Nephron (organoid): ENCODE data around the gene SLC48A1.

Source experiments
- H3K27ac Mint-ChIP-seq, 3 experiments: 2 replicates each; pipeline ENCODE4 v1.8.0; 2020; ENCODE audit warnings: mixed read lengths in 3 of 3, mild to moderate bottlenecking in 2 of 3, moderate library complexity in 1 of 3
- H3K27me3 Mint-ChIP-seq: 2 replicates; pipeline ENCODE4 v1.8.0; 2021; ENCODE audit warnings: low read depth, mild to moderate bottlenecking, moderate library complexity, mixed read lengths
- H3K36me3 Mint-ChIP-seq: 2 replicates; pipeline ENCODE4 v1.8.0; 2020; ENCODE audit warnings: low read depth, mixed read lengths
- H3K4me1 Mint-ChIP-seq: 2 replicates; pipeline ENCODE4 v1.8.0; 2020; ENCODE audit warnings: mixed read lengths
- H3K4me3 Mint-ChIP-seq, 3 experiments: 2 replicates each; pipeline ENCODE4 v1.8.0; 2020; ENCODE audit warnings: mild to moderate bottlenecking in 3 of 3, mixed read lengths in 3 of 3, moderate library complexity in 2 of 3
- H3K9me3 Mint-ChIP-seq: 2 replicates; pipeline ENCODE4 v1.8.0; 2020; ENCODE audit warnings: mixed read lengths
- TF ChIP-seq, protein P1 (sequence below), 3 experiments: fragments of 200-600 bp; sonication (generic); IDR thresholded peaks; one replicate each; pipeline ENCODE4 v1.5.0; 2021; ENCODE audit warnings: antibody characterized with exemption in 3 of 3; ENCODE audit not compliant: unreplicated experiment in 3 of 3

SLC48A1 gene

GRCh38 chr12:47791874-47792273 lies 18.8 kb downstream of the SLC48A1 start:
- Mint-ChIP-seq H3K4me1 (no peaks in the 10 kb centered on the region), H3K9me3 (no peaks in the 10 kb centered on the region), H3K4me3 (no peak overlapping the region), H3K27ac (no peak overlapping the region), H3K27me3 (no peaks in the 10 kb centered on the region), H3K36me3 (peaks cover 49% of the 10 kb centered on the region)
- TF ChIP-seq, protein P1, sequence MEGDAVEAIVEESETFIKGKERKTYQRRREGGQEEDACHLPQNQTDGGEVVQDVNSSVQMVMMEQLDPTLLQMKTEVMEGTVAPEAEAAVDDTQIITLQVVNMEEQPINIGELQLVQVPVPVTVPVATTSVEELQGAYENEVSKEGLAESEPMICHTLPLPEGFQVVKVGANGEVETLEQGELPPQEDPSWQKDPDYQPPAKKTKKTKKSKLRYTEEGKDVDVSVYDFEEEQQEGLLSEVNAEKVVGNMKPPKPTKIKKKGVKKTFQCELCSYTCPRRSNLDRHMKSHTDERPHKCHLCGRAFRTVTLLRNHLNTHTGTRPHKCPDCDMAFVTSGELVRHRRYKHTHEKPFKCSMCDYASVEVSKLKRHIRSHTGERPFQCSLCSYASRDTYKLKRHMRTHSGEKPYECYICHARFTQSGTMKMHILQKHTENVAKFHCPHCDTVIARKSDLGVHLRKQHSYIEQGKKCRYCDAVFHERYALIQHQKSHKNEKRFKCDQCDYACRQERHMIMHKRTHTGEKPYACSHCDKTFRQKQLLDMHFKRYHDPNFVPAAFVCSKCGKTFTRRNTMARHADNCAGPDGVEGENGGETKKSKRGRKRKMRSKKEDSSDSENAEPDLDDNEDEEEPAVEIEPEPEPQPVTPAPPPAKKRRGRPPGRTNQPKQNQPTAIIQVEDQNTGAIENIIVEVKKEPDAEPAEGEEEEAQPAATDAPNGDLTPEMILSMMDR (IDR thresholded peaks at IDR 0.05; ENCODE audit: unreplicated experiment in 3 of 3): no peak

- Mint-ChIP-seq H3K36me3 (peaks cover 44% of the 10 kb centered on the region), H3K27me3 (no peaks in the 10 kb centered on the region), H3K9me3 (no peaks in the 10 kb centered on the region), H3K27ac (no peak overlapping the region), H3K4me1 (no peaks in the 10 kb centered on the region), H3K4me3 (no peak overlapping the region)
- TF ChIP-seq, protein P1 (IDR thresholded peaks at IDR 0.05; ENCODE audit: unreplicated experiment in 3 of 3): no peak
These were observed 20.1 kb downstream of the SLC48A1 start for GRCh38 chr12:47793015-47793681.

GRCh38 chr12:47794679-47795078 lies 21.6 kb downstream of the SLC48A1 start:
- H3K27me3 Mint-ChIP-seq: no peaks in the 10 kb centered on the region
- H3K4me1 Mint-ChIP-seq: no peaks in the 10 kb centered on the region
- peaks cover 36% of the 10 kb centered on the region for H3K36me3 Mint-ChIP-seq
- H3K27ac Mint-ChIP-seq: no peak overlapping the region
- TF ChIP-seq, protein P1 (IDR thresholded peaks at IDR 0.05; ENCODE audit: unreplicated experiment in 3 of 3): no peak
- H3K9me3 Mint-ChIP-seq: no peaks in the 10 kb centered on the region
- no peak overlapping the region for H3K4me3 Mint-ChIP-seq

DNA sequence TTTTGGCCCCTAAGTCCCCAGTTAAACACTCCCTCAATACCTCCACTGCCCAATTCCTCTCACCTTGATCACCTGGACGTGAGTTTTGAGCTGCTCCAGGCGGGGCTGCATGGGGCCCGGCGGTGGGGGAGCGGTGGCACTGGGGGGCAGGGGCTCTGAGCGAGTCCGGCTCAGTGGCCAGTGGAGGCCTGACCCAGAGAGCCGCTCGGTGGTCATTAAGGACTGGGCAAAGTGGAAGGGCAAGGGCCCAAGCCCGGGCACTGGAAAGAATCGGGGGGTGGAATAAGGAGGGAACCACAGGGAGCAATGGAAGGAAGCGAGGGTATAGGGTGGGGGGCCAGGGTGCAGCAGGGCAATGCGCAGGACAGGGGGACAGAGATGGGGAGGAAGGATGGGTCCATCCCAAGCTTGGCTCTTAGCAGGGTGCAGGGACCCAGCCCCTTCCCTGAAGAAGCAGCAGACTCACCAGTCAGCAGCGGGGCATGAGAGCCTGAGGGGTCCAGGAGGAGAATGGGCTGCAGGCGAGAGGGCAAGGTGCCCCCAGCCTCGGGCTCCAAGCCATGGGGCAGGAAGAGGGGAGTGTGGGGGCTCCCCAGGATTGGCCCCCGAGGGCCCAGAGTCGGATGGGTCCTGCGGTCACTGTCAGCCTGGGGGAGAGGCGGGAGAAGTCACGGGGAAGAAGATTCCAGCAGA lies 22.2 kb downstream of the SLC48A1 start:
- Mint-ChIP-seq H3K36me3 (peaks cover 35% of the 10 kb centered on the region), H3K4me3 (no peak overlapping the region), H3K4me1 (no peaks in the 10 kb centered on the region), H3K27me3 (no peaks in the 10 kb centered on the region), H3K9me3 (no peaks in the 10 kb centered on the region), H3K27ac (no peak overlapping the region)
- TF ChIP-seq, protein P1 (IDR thresholded peaks at IDR 0.05; ENCODE audit: unreplicated experiment in 3 of 3): no peak

DNA sequence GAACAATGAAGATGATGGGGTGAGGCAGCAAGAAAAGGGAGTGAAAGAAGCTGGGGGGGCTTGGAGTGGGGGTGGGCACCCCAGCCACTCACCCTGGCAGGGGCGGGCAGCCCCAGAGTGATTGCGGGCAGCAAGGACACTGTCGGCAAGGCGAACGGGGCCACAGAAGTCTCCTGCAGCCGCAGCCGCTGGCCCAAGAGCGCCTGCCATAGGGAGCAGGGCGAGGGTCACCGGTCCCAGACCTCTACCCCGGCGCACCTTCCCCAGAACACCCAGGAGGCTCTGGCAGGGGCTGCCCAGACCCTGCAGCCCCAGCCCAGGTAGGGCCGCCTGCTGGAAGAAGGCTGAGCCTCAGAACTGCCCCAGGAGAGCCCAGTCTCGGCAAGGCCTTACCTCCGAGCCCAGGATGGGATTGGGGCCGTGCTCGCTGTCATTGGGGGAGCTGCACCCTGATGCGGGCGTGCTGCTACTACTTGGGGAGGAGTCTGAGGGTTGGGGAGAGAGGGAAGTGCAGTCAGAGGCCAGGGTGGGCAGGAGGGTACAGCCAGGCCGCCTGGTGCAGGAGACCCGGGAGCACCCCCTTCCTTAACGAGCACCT lies 22.9 kb downstream of the SLC48A1 start:
- no peak overlapping the region for H3K4me3 Mint-ChIP-seq
- H3K27me3 Mint-ChIP-seq: no peaks in the 10 kb centered on the region
- H3K4me1 Mint-ChIP-seq: no peaks in the 10 kb centered on the region
- no peak overlapping the region for H3K27ac Mint-ChIP-seq
- no peaks in the 10 kb centered on the region for H3K9me3 Mint-ChIP-seq
- peaks cover 29% of the 10 kb centered on the region for H3K36me3 Mint-ChIP-seq
- TF ChIP-seq, protein P1 (IDR thresholded peaks at IDR 0.05; ENCODE audit: unreplicated experiment in 3 of 3): no peak
